Endothelial cell (in vitro differentiated cells): ENCODE measurements around the gene HDAC4. TPM values are rescaled to one million over a fixed set of nuclear protein-coding genes. Genes with fewer than 3 reads are reported as not detected.

Source experiments
- DNase-seq: peaks from one replicate; pipeline ENCODE4 v3.0.0; 2021; ENCODE audit warnings: low spot score
- H3K27ac Mint-ChIP-seq: one replicate; pipeline ENCODE4 v1.8.0; 2021; ENCODE audit warnings: mixed read lengths, inconsistent platforms; ENCODE audit not compliant: unreplicated experiment
- H3K27me3 Mint-ChIP-seq: one replicate; pipeline ENCODE4 v1.8.0; 2021; ENCODE audit warnings: mild to moderate bottlenecking, moderate library complexity, mixed read lengths, inconsistent platforms; ENCODE audit not compliant: unreplicated experiment
- H3K36me3 Mint-ChIP-seq: one replicate; pipeline ENCODE4 v1.8.0; 2021; ENCODE audit warnings: mild to moderate bottlenecking, low read depth, mixed read lengths, inconsistent platforms; ENCODE audit not compliant: unreplicated experiment
- H3K4me1 Mint-ChIP-seq: one replicate; pipeline ENCODE4 v1.8.0; 2021; ENCODE audit warnings: mild to moderate bottlenecking, mixed read lengths, inconsistent platforms; ENCODE audit not compliant: unreplicated experiment
- H3K4me3 Mint-ChIP-seq: one replicate; pipeline ENCODE4 v1.8.0; 2021; ENCODE audit warnings: mild to moderate bottlenecking, mixed read lengths, inconsistent platforms; ENCODE audit not compliant: unreplicated experiment
- H3K9me3 Mint-ChIP-seq: one replicate; pipeline ENCODE4 v1.8.0; 2021; ENCODE audit warnings: mixed read lengths, inconsistent platforms; ENCODE audit not compliant: unreplicated experiment
- CTCF ChIP-seq: fragments of 200-600 bp; sonication (generic); IDR thresholded peaks from one replicate; pipeline ENCODE4 v1.5.0; 2021; ENCODE audit warnings: antibody characterized with exemption; ENCODE audit not compliant: unreplicated experiment
- total RNA-seq: library from RNA; stranded (reverse); fragmentation: NEBNext Ultra II Directional; extraction: Animal tissue kit (Norgen Biotek cat#: 25700); gene quantifications from one replicate; pipeline ENCODE4 v1.2.1, GENCODE V29; 2021; ENCODE audit not compliant: unreplicated experiment

HDAC4 gene
- total RNA-seq, 1 donor from 2014 or later: 26.0 TPM

GRCh38 chr2:239146741-239147181 is 254.1 kb downstream of the HDAC4 start:
- TF ChIP-seq CTCF: no peak
- Mint-ChIP-seq H3K9me3 (no peaks in the 10 kb centered on the region), H3K4me3 (no peak overlapping the region), H3K4me1 (peaks cover 4% of the 10 kb centered on the region), H3K36me3 (peaks cover 3% of the 10 kb centered on the region), H3K27ac (no peak overlapping the region), H3K27me3 (peaks cover 3% of the 10 kb centered on the region)
- no peak for DNase-seq

- Mint-ChIP-seq H3K36me3 (peaks cover 3% of the 10 kb centered on the region), H3K27ac (no peak overlapping the region), H3K4me3 (no peak overlapping the region), H3K27me3 (peaks cover 3% of the 10 kb centered on the region), H3K4me1 (peaks cover 4% of the 10 kb centered on the region), H3K9me3 (no peaks in the 10 kb centered on the region)
- TF ChIP-seq CTCF: no peak
- DNase-seq: no peak
These were observed 254.7 kb downstream of the HDAC4 start for GRCh38 chr2:239146011-239146641.

- no peak for TF ChIP-seq CTCF
- no peaks in the 10 kb centered on the region for H3K9me3 Mint-ChIP-seq
- peaks cover 3% of the 10 kb centered on the region for H3K36me3 Mint-ChIP-seq
- no peak overlapping the region for H3K4me3 Mint-ChIP-seq
- peaks cover 3% of the 10 kb centered on the region for H3K27me3 Mint-ChIP-seq
- no peaks in the 10 kb centered on the region for H3K4me1 Mint-ChIP-seq
- no peak for DNase-seq
- H3K27ac Mint-ChIP-seq: no peak overlapping the region
These were observed 255.2 kb downstream of the HDAC4 start for GRCh38 chr2:239145601-239146000.

GRCh38 chr2:239145106-239145505 is 255.7 kb downstream of the HDAC4 start:
- Mint-ChIP-seq H3K36me3 (peaks cover 3% of the 10 kb centered on the region), H3K4me1 (no peaks in the 10 kb centered on the region), H3K4me3 (no peak overlapping the region), H3K9me3 (no peaks in the 10 kb centered on the region), H3K27me3 (peaks cover 3% of the 10 kb centered on the region), H3K27ac (no peak overlapping the region)
- TF ChIP-seq CTCF: no peak
- DNase-seq: no peak

GRCh38 chr2:239144713-239144999 is 256.2 kb downstream of the HDAC4 start:
- Mint-ChIP-seq H3K4me1 (no peaks in the 10 kb centered on the region), H3K4me3 (no peak overlapping the region), H3K36me3 (peaks cover 3% of the 10 kb centered on the region), H3K27ac (no peak overlapping the region), H3K9me3 (no peaks in the 10 kb centered on the region), H3K27me3 (peaks cover 3% of the 10 kb centered on the region)
- DNase-seq: no peak
- no peak for TF ChIP-seq CTCF
